ENCODE data around the gene ARMC2.

DNA sequence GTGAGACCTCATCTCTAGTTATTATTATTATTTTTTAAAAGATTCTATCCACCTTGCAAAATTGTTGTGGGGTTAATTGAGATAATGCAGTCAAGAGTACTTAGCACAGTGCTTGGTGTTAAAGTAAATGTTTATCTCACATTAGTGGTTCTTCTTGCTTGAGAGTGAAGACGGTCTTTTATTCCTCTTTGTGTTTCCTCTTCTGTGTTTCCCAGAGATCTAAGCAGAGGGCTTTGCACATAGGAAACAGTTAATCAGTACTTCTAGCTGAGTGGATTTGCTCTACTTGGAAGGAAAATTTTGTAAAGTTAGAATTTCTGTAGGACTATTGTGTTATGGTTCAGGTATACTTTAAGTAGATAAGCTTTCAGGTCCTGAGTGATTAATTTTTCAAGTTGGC is 3.5 kb downstream of the ARMC2 start:
- TF ChIP-seq POLR2AphosphoS5 (IDR thresholded peaks at IDR 0.05), result no peak
- TF ChIP-seq, protein P1, sequence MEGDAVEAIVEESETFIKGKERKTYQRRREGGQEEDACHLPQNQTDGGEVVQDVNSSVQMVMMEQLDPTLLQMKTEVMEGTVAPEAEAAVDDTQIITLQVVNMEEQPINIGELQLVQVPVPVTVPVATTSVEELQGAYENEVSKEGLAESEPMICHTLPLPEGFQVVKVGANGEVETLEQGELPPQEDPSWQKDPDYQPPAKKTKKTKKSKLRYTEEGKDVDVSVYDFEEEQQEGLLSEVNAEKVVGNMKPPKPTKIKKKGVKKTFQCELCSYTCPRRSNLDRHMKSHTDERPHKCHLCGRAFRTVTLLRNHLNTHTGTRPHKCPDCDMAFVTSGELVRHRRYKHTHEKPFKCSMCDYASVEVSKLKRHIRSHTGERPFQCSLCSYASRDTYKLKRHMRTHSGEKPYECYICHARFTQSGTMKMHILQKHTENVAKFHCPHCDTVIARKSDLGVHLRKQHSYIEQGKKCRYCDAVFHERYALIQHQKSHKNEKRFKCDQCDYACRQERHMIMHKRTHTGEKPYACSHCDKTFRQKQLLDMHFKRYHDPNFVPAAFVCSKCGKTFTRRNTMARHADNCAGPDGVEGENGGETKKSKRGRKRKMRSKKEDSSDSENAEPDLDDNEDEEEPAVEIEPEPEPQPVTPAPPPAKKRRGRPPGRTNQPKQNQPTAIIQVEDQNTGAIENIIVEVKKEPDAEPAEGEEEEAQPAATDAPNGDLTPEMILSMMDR (IDR thresholded peaks at IDR 0.05 in 8 of 11, conservative IDR thresholded peaks at IDR 0.05 in 3 of 11), result no peak
- TF ChIP-seq POLR2A (IDR thresholded peaks at IDR 0.05), result no peak
